ENCODE measurements around the gene WAPL. TPM values are rescaled to one million over a fixed set of nuclear protein-coding genes. Genes with fewer than 3 reads are reported as not detected.

The WAPL gene
- total and polyA plus RNA-seq, 2 of the 8 experiments (the other 6 are each of a cell fraction or from before 2014, with no cell fraction given): 12.8 to 48.1 TPM

- Histone ChIP-seq H2BK5ac (ENCODE audit: low read depth, low read length) (no peak overlapping the region), H4K20me1 (replicated peaks in 1 of 2; ENCODE audit: control insufficient read depth in 1 of 2, insufficient read depth in 2 of 2, low read length in 2 of 2) (peaks cover 6 to 9% of the 10 kb centered on the region in 2 experiments), H3K4me1 (replicated peaks in 1 of 4; ENCODE audit: control insufficient read depth in 3 of 4, insufficient read depth in 4 of 4, low read length in 3 of 4) (peaks cover 0 to 5% (median 2%) of the 10 kb centered on the region in 4 experiments; a peak in 5 of 7 replicates), H2AFZ (ENCODE audit: low read length) (no peak overlapping the region), H3K27ac (ENCODE audit: low read depth, low read length) (no peak overlapping the region), H2BK120ac (replicated peaks; ENCODE audit: low read depth, low read length) (no peak overlapping the region), H3K36me3 (ENCODE audit: control insufficient read depth in 2 of 4, insufficient read depth in 4 of 4, low read length in 3 of 4) (no peaks in the 10 kb centered on the region), H3K79me2 (ENCODE audit: control insufficient read depth in 1 of 2, insufficient read depth in 2 of 2, low read length in 2 of 2) (peaks cover 19 to 41% of the 10 kb centered on the region in 2 experiments), H3K23ac (ENCODE audit: insufficient read length) (no peak overlapping the region), H2BK15ac (ENCODE audit: low read length) (no peak overlapping the region), H3K9ac (replicated peaks in 1 of 4; ENCODE audit: extremely low read depth in 1 of 4, low read depth in 3 of 4, low read length in 3 of 4) (no peak overlapping the region), H3K56ac (replicated peaks; ENCODE audit: insufficient read length, low read depth, low read length) (no peak overlapping the region), H3K4me3 (ENCODE audit: extremely low read depth in 1 of 4, insufficient read depth in 2 of 4, low read depth in 3 of 4, low read length in 4 of 4) (peak overlapping the region in 1 of 4 experiments; percentile 76; a peak in 2 of 8 replicates), H4K5ac (ENCODE audit: insufficient read length, low read depth, low read length) (no peak overlapping the region), H4K8ac (ENCODE audit: extremely low read depth, insufficient read depth, low read length) (no peak overlapping the region), H3K23me2 (ENCODE audit: low read depth, low read length) (peaks cover 3% of the 10 kb centered on the region; the same call in 1 of the 2 replicates), H3K9me3 (ENCODE audit: insufficient read depth in 2 of 2, low read depth in 1 of 2, low read length in 1 of 2) (no peaks in the 10 kb centered on the region), H2BK20ac (ENCODE audit: low read length) (no peak overlapping the region), H3K27me3 (replicated peaks in 1 of 4; ENCODE audit: control insufficient read depth in 3 of 4, extremely low read depth in 1 of 4, insufficient read depth in 3 of 4, low read length in 3 of 4) (no peaks in the 10 kb centered on the region), H3K4ac (replicated peaks; ENCODE audit: insufficient read length, low read depth, low read length) (no peak overlapping the region), H3K14ac (ENCODE audit: insufficient read length) (no peak overlapping the region), H3K79me1 (ENCODE audit: low read depth, low read length) (peaks cover 2% of the 10 kb centered on the region; the same call in 1 of the 2 replicates), H2AK5ac (ENCODE audit: low read depth, low read length) (no peak overlapping the region), H3K18ac (ENCODE audit: extremely low read depth, low read length) (no peak overlapping the region), H2BK12ac (ENCODE audit: low read depth, low read length) (no peak overlapping the region), H4K91ac (replicated peaks; ENCODE audit: insufficient read length, low read length) (no peak overlapping the region), H3K4me2 (ENCODE audit: insufficient read depth in 1 of 2, low read depth in 2 of 2, low read length in 2 of 2) (peak overlapping the region in 1 of 2 experiments; percentile 89; a peak in 2 of 4 replicates)
- FAIRE-seq (no peak), DNase-seq (ENCODE audit: low read depth in 1 of 2, low spot score in 2 of 2) (no peak)
- ChIA-PET CTCF (ENCODE audit: partially characterized antibody) (interaction anchor here (0.6 to 5.4 kb wide), 8 partner anchors 11 to 106 kb away, joined by 3 to 28 read pairs (median 7); no protein-coding TSS in a partner anchor), POLR2A (ENCODE audit: partially characterized antibody) (interaction anchor here (0.8 kb wide), 1 partner anchor 10 kb away, joined by 3 read pairs; no protein-coding TSS in a partner anchor)
- 43% methylated on average over 1 of the region's 1 CpG; no CpG with 5 or more reads in 1 of the 2 experiments for WGBS, 2 experiments (ENCODE audit: extremely low coverage in 1 of 2, insufficient coverage in 1 of 2, insufficient read length in 1 of 2, insufficient replicate concordance in 2 of 2, low coverage in 1 of 2, low lambda C conversion rate in 2 of 2, missing lambda C conversion rate in 1 of 2)
- TF ChIP-seq BCL11A (IDR thresholded peaks at IDR 0.05; ENCODE audit: low read depth in 2 of 2, low read length in 2 of 2): no peak
- no peak for TF ChIP-seq RBBP5 (IDR thresholded peaks at IDR 0.05; ENCODE audit: borderline replicate concordance, low read depth, low read length)
- peak in 2 of 3 experiments; percentile 31 to 52; a peak in 2 of 4 replicates for TF ChIP-seq CTCF (IDR thresholded peaks at IDR 0.05; ENCODE audit: control extremely low read depth in 1 of 3, insufficient read depth in 1 of 3, low read depth in 1 of 3, low read length in 3 of 3)
- peak; percentile 63 to 67 for TF ChIP-seq RAD21 (IDR thresholded peaks at IDR 0.05 in 1 of 2, conservative IDR thresholded peaks at IDR 0.05 in 1 of 2; ENCODE audit: low read depth in 2 of 2, low read length in 2 of 2)
- no peak for TF ChIP-seq USF2 (IDR thresholded peaks at IDR 0.05; ENCODE audit: low read length)
- TF ChIP-seq ASH2L (IDR thresholded peaks at IDR 0.05; ENCODE audit: low read length): no peak
Observed at GRCh38 chr10:86523348-86523747, 1.8 kb upstream of the WAPL start.

Data from H1 (cell line).